ENCODE measurements around the gene FCN1.
"Not testable (repeated sequence)": the region's sequence is repeated elsewhere in the genome, so short reads cannot be mapped to it uniquely, and the experiment has no call there.

FCN1 gene

DNA sequence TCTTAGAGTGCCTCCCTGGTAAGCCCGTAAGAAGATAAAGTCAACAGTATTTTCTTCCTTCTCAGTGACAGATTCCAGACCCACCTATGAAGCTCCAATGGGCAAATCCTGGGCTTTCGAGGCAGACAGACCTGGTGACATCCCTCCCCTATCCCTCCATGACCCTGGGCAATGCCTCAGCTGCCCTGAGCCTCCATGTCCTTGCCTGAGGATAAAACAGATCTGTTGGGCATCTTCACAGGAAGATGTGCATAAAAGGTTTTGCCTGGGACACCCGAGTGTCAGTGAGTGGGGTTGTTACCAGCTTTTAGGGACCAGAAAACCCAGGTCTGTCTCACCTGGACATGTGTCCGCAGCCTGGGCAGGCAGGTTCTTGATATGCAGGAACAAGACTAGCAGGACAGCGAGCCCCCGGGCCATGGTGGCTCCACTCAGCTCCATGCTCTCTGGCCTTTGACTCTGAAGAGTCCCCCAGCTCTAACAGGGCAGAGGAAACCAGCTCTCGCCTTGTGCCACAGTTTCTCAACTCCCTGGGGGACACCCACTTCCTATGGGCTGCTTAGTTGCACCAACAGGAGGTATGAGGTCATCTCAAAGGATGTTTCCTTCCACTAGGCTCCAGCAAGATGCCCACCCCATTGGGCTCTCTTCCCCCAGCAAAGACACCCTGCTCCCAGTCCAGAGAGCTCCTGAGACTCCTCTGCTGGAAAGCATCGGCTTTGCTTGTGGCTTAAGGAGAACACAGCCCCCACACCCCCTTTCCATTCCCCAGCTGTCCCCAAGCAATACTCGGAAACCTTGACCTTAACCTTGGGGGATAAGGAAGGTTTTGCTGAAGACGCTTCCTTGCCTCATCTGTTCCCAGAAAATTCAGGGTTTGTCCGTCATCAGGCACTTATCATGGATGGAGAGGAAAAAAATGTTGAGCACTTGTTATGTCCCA, at the start of gene FCN1:
TSS of gene FCN1 (minus strand) at position 482 of the 943 bp plus-strand sequence. CDS start at position 441, 41 bp downstream.
- no peak for DNase-seq (ENCODE audit: low read depth in 2 of 2)

DNA sequence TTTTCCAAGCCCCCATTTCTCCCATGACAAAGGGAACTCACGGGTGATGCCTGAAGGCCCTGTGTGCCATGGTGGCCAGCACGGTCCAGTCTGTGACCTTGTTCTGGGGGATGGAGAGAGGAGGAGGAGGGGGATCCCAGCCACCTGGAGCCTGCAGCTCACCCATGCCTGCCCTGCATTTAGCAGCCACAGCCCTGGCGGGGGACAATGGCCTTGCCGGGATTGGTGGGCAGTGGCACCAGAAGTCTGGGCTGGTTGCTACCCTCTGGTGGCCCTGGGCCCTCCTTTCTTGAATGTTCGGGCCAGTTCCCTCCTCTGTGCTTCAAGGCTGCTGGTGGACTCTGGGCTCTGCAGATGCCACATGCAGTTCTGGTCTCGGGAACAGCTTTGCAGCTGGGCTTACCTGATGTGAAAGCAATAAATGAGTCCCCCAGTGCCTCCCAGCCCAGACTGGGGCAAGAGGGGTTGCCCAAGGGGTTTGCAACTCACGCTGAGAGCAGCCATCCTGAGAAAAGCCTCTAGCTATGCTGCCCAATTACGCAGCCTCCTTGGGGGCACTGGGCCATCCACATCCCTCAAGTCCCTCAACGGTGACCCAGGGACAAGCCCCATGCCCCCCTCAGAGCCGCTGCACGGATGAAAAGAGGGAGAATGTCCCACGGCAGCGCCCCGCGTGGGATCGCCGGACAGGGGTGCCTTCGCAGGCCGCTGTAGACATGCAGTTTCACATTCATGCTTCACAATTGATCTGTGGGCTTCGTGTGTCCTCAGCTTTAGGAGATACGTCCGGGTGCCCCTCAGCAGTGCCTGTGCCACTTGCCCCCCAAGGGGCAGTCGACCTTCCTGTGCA, 49.2 kb upstream of the FCN1 start:
- no peak for DNase-seq (ENCODE audit: low read depth in 2 of 2)

DNA sequence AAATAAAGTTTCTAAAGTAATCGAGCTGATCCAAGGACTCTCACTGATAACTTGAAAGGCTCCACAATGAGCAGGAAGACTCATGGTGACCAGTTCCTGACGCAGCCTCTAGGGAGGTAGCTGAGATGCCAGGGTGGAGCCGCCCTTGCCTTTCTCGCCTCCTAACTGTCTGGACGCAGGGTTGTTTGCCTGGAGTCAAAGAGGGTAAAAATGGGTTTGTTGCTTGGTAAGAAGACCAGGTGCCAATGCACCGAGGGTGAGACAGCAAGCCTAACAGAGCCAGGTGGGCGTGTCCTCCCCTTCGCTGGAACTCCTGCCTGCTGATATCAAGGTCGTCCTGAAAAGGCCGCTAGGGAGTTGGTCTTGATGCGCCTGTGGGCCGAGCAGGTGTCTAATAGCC, 48.6 kb upstream of the FCN1 start:
- no peak for DNase-seq (ENCODE audit: low read depth in 2 of 2)

DNA sequence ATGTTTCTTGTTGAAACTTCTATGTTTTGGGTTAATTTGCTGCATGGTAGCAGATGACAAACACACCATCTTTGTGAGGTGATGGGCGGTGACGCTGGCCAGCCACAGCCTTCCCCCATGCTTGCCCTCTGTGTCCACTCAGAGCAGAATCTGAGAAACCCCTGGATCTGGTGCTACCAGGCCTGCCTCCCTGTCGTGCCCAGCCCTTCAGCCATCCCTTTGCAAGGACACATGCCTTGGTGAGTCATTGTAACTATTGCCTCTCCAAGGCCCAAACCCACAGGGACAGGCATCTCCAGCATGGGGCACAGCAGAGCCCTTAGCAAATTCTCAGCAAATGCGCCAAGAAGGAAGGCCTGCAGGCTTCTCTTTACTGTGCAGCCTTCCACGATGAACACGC, 48.1 kb upstream of the FCN1 start:
- DNase-seq (ENCODE audit: low read depth in 2 of 2), result no peak

DNA sequence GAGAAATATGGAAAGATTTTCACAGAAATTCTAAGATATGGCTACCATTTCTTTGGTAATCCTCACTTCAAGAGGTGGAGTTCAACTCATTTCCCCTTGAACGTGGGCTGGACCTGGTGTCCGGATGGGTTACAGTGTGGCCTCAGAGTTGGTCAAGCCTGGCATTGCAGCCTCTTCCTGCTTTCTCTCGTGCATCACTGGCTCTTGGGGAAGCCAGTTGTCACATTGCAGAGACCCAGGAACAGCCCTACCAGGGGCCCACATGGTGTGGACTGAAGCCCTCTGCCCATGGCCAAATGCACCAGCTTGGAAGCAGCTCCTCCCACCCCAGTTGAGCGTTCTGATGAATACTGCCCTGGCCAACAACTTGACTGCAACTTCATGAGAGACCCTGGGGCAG, 47.7 kb upstream of the FCN1 start:
- no peak for DNase-seq (ENCODE audit: low read depth in 2 of 2)

GRCh38 chr9:134964271-134965055, 46.8 kb upstream of the FCN1 start:
- no peak for DNase-seq (ENCODE audit: low read depth in 2 of 2)

GRCh38 chr9:134963546-134963945, 45.8 kb upstream of the FCN1 start:
- DNase-seq (ENCODE audit: low read depth in 2 of 2), result no peak

- DNase-seq (ENCODE audit: low read depth in 2 of 2), result no peak
Measured at GRCh38 chr9:134962973-134963364, 45.3 kb upstream of the FCN1 start.

DNA sequence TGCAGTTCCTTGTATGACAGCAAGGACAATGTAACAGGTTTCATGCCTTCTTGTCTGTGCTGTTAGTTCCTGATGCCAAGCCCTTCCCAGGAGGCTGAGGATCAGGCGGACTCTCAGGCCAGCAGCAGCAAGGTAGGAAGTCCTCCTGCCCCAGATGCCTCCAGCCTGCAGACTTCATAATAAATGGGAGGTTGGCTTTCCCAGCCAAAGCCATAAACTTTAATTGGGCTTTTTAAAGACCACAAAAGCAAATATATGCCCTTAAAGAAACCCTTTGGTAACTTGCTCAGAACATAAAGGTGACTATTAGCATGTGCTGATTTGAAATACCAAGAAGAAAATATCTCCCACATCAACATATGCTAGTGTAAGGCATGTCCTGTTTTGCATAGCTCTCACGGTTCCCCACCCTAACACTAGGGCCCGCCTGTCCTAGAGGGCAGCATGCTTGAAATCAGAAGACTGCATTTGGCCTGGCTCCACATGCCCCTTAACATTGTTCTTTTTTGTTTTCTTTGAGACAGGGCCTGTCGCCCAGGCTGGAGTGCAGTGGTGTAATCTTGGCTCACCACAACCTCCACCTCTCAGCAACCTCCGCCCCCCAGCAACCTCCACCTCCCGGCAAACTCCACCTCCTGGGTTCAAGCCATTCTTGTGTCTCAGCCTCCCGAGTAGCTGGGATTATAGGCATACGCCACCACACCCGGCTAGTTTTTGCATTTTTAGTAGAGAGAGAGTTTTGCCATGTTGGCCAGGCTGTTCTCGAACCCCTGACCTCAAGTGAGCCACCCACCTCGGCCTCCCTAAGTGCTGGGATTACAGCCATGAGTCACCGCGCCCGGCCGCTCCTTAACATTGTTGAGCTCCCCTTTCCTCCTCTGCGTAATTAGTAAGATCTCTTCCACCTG, 44.6 kb upstream of the FCN1 start:
- DNase-seq (ENCODE audit: low read depth in 2 of 2), result no peak

DNA sequence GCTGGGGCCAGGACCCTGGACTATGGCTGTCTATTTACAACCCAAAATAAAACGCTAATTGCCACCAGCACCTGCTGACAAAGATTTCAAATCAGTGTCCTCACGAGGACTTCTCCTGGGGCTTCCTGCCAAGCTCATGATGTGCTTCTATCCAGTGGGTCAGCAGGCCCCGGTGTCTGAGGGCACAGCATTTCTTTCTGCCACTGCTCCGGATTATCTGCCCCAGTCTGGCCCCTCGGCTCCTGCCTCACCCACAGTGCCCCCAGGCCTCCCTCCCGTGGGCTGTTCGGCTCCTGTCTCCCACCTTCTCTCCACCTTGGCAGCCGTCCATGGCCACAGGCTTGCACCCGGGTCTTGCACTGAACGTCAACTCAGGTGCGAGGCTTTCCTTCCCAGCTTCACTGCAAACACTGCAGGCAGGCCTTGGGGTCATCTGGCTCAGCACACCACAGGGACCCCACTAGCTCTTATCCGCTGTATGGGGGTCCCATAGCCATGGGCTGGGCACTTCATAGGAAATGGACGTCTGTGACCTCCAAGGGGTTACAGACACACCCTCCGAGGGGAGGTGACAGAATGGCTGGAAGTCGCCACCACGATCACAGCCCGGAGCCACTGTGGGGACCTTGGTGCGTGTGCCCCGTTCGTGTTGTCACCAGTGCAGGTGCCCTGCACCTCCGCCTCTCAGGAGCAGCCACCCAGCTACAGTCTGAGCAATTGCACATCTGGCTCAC, 43.8 kb upstream of the FCN1 start:
- DNase-seq (ENCODE audit: low read depth in 2 of 2), result no peak

DNA sequence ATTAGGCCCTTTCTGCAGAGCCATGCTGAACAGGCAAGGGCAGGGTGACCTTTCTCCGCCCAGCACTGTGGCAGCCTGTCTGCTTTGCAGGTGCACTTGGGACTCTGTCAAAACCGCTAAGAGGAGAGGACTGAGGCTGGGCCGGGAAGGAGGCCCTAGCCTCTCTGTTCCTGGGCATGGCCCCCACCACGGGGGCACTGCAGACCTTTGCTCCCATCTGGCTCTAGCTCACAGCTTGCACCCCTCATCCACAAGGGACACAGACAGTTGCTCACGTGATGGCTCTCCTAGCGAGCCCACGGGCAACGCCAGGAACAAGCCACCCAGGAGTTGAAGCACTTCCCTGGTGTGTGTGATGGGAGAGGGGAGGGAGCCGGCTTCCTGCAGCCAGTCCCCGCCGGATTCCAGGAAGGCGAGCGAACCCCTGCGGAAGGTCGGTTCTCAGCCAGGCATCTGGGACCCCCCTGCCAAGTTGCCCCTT, 43.0 kb upstream of the FCN1 start:
- no peak for DNase-seq (ENCODE audit: low read depth in 2 of 2)

DNA sequence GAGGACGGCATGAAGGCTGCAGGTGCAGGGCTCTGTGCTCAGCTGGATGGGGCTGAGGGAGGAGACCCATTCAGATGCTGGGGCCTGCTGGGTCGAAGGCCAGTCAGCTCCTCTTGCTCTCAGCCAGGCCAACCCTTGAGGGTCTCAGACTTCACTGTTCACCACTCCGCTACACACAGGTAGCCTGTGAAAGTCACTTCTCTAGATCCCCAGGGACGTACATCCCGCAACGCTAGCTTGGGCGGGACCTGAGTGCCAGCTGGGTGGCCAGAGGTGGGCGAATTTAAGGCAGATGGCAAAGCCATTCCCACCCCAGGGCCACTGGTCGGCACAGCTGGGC, 42.2 kb upstream of the FCN1 start:
- DNase-seq (ENCODE audit: low read depth in 2 of 2), result no peak

- no peak for DNase-seq (ENCODE audit: low read depth in 2 of 2)
Measured at GRCh38 chr9:134959126-134959970, 41.6 kb upstream of the FCN1 start.

DNA sequence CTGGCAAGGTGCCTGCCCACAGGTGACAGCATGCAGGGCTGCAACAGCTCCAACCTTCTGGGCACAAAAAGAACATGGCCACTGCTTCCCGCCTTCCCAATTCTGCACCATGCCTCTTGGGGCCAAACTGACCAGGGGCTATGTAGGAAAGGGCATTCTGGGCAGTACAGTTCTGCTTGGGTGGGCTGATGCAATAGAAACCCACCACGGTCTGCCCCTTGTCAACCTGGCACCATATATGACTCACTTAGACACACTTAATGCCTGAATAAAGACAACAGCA, 40.2 kb upstream of the FCN1 start:
- DNase-seq (ENCODE audit: low read depth in 2 of 2), result no peak

DNA sequence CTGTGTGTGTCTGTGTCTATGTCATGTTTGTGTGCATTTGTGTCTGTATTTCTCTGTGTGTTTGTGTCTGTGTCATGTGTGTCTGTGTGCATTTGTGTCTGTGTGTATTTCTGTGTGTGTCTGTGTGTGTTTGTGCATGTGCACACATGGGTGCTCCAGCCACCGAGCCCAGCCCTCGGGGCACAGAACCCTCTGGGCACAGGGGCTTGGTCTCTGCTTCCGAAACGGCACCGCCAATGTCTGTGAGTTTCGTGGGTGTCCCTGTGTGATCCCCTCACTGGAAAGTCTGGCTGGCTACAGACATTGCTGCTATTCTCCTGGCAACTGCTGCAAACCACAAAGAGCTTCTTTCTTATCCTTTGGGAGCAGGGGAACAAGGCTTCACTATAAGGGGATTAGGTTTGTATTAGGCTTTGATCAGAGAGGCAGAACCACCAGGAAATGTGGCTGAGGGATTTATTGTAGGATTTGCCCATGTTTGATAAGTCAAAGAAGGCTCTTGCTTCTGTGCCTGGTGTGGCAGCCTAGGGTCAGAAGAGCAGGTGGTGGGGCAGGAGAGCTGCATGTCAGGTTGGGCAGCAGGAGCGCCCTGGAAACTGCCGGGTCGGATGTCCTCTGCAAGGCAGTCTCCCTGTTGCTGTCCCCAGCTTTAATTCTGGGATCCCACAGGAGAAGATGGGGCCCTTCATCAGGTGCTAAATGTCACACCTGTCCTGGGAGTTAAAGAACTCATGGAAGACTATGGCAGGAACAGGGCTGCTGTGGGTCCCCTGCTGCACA, 39.6 kb upstream of the FCN1 start:
- DNase-seq (ENCODE audit: low read depth in 2 of 2), result no peak

DNA sequence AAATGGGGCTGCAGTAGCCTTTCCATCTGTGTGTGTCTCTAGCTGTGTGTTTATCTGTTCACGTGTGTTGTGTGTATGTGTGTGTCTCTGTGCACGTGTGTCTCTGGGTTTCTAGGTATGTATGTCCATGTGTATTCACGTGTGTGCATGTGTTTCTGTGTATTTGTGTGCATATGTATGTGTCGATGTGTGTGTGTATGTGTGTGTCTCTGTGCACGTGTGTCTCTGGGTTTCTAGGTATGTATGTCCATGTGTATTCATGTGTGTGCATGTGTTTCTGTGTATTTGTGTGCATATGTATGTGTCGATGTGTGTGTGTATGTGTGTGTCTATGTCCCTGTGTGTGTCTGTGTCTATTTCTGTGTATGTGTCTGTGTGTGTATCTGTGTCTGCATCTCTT, 38.7 kb upstream of the FCN1 start:
- DNase-seq (ENCODE audit: low read depth in 2 of 2), result not testable (repeated sequence)

DNA sequence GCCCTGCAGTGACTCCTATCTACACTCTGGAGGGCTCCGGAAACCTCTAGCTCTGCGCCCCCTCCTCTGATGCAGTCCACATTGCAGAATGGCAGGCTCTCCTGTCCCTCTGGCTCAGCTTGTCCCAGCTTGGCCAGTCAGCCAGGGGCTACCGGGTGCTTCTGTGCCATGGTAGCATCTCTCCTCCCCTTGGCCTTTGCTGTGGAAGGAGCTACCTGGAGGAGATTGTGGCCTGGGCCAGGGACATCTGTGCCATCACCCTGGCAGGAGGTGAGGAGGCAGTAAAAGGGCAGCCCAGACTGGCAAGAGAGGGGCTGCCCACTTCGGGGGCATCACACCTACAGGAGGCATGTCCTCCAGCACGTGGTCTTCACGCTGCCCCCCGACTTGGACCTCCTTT, 38.1 kb upstream of the FCN1 start:
- DNase-seq (ENCODE audit: low read depth in 2 of 2), result no peak

DNA sequence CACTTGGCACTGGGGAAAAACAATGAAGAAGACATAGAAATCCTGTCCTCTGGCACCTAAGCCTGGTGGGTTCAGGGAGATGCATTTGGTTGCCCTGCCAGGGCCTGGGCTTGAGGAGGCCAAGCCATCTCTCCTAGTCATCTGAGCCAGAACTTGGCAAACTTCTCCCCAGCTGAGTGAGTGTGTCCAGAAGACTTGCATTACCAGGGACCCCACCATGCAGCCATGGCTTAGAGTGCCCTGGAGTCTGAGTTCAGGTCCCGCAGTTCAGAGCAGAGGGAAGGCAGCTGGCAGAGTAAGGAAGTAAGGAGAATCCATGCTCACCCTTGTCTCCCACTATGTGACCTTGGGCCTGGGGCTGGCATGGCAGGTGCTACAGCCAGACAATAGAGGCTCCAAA, 37.4 kb upstream of the FCN1 start:
- no peak for DNase-seq (ENCODE audit: low read depth in 2 of 2)

DNA sequence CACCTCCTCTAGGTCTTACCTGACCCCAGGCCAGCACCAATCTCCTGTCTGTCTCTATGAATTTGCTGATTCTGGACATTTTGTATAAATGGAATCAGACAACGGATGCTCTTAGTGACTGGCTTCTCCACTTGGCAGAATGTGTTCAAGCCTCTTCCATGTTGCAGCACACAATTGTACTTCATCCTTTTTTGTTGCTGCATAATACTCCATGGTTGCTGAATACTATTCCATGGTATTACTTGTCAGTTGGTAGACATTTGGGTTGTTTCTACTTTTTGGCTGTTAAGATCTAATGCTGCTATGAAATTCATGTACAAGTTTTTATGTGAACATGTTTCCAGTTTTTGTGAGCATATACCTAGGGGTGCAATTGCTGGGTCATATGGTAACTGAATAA, 34.3 kb upstream of the FCN1 start:
- DNase-seq (ENCODE audit: low read depth in 2 of 2), result no peak
